Fibroblast of the aortic adventitia (primary cell): ENCODE measurements around the gene NRXN3. TPM values are rescaled to one million over a fixed set of nuclear protein-coding genes. Genes with fewer than 3 reads are reported as not detected.

Experiments used
- DNase-seq: peaks from one replicate; pipeline ENCODE4 v3.0.0-alpha.2; 2010; ENCODE audit warnings: low read depth
- H3K4me3 ChIP-seq: 2 replicates; pipeline ENCODE4 v1.5.1; 2011; ENCODE audit warnings: low read depth, mild to moderate bottlenecking, control low read depth, low read length, moderate library complexity
- CTCF ChIP-seq: IDR thresholded peaks from 2 replicates; pipeline ENCODE4 v1.5.1; 2011; ENCODE audit warnings: mild to moderate bottlenecking, low read length, control low read depth, inconsistent platforms; ENCODE audit not compliant: insufficient read depth
- total RNA-seq: library from RNA; depleted of rRNA; stranded (reverse); fragments of >200 nt; gene quantifications from 2 replicates; pipeline ENCODE4 v1.2.3, GENCODE V29; 2012; ENCODE audit warnings: low replicate concordance

NRXN3 gene
- total RNA-seq, 1 donor = 0.18 TPM

GRCh38 chr14:78847801-78848200 is 677.6 kb downstream of the NRXN3 start:
- no peak for DNase-seq
- no peak overlapping the region for H3K4me3 ChIP-seq
- no peak for TF ChIP-seq CTCF

GRCh38 chr14:78848234-78848820 is 678.2 kb downstream of the NRXN3 start:
- peak; percentile 74 for TF ChIP-seq CTCF
- peak; percentile 14 for DNase-seq
- no peak overlapping the region for H3K4me3 ChIP-seq

GRCh38 chr14:78849952-78850351 is 679.8 kb downstream of the NRXN3 start:
- no peak overlapping the region for H3K4me3 ChIP-seq
- DNase-seq = no peak
- TF ChIP-seq CTCF = no peak

- no peak for TF ChIP-seq CTCF
- no peak overlapping the region for H3K4me3 ChIP-seq
- no peak for DNase-seq
These were observed 681.0 kb downstream of the NRXN3 start for GRCh38 chr14:78851189-78851588.

GRCh38 chr14:78852040-78852439 is 681.9 kb downstream of the NRXN3 start:
- no peak for DNase-seq
- no peak overlapping the region for H3K4me3 ChIP-seq
- no peak for TF ChIP-seq CTCF

GRCh38 chr14:78857974-78858373 is 687.8 kb downstream of the NRXN3 start:
- no peak for DNase-seq
- no peak for TF ChIP-seq CTCF
- H3K4me3 ChIP-seq = no peak overlapping the region

GRCh38 chr14:78863143-78863542 is 693.0 kb downstream of the NRXN3 start:
- H3K4me3 ChIP-seq = no peak overlapping the region
- DNase-seq = peak; percentile 25
- TF ChIP-seq CTCF = no peak
